Esophagus muscularis mucosa (tissue), 4 donors: Measurements from ENCODE around the gene PPFIA4. TPM values are rescaled to one million over a fixed set of nuclear protein-coding genes. Genes with fewer than 3 reads are reported as not detected.

ENCODE experiments used
- DNase-seq: peaks from one replicate; pipeline ENCODE4 v3.0.0-alpha.2; 2017; ENCODE audit errors: extremely low spot score
- H3K27ac ChIP-seq, 4 donors: fragments of 200-600 bp; sonication (generic); replicated peaks in 1 of 4; 1 replicate in 3 of 4; 2 replicates in 1 of 4; pipeline ENCODE4 v1.5.1; 2016 to 2019; ENCODE audit warnings: mild to moderate bottlenecking in 1 of 4
- H3K27me3 ChIP-seq, 4 donors: fragments of 200-600 bp; sonication (generic); one replicate each; pipeline versions ENCODE4 v1.5.1 to v1.6.0; 2016 to 2019
- H3K36me3 ChIP-seq, 4 donors: fragments of 200-600 bp; sonication (generic); one replicate each; pipeline ENCODE4 v1.5.1; 2016 to 2019
- H3K4me1 ChIP-seq, 4 donors: fragments of 200-600 bp; sonication (generic); one replicate each; pipeline ENCODE4 v1.5.1; 2016 to 2019
- H3K4me3 ChIP-seq, 4 donors: fragments of 200-600 bp; sonication (generic); 1 replicate in 2 of 4; 2 replicates in 2 of 4; pipeline ENCODE4 v1.5.1; 2016 to 2019; ENCODE audit warnings: mild to moderate bottlenecking in 4 of 4, moderate library complexity in 1 of 4
- H3K9me3 ChIP-seq, 4 donors: fragments of 200-600 bp; sonication (generic); 1 replicate in 3 of 4; 2 replicates in 1 of 4; pipeline ENCODE4 v1.5.1; 2016 to 2019
- CTCF ChIP-seq, 3 experiments: fragments of 200-600 bp in 2 of 3; fragments of 450-650 bp in 1 of 3; sonication (generic) in 2 of 3; IDR thresholded peaks; one replicate each; pipeline ENCODE4 v1.5.1; 2017 to 2019; ENCODE audit warnings: antibody characterized with exemption in 3 of 3, mild to moderate bottlenecking in 2 of 3, moderate library complexity in 1 of 3
- EP300 ChIP-seq: sonication (generic); formaldehyde crosslinking; IDR thresholded peaks from one replicate; pipeline ENCODE4 v1.6.1; 2017; ENCODE audit warnings: antibody characterized with exemption
- POLR2A ChIP-seq: fragments of 450-650 bp; IDR thresholded peaks from one replicate; pipeline ENCODE4 v1.6.1; 2017; ENCODE audit warnings: antibody characterized with exemption, moderate library complexity, mild to moderate bottlenecking, low read depth
- POLR2AphosphoS5 ChIP-seq, 2 donors: sonication (generic); formaldehyde crosslinking; IDR thresholded peaks; one replicate each; pipeline ENCODE4 v1.6.1; 2017; ENCODE audit warnings: antibody characterized with exemption in 2 of 2
- WGBS: methylation state at CpG from one replicate; pipeline ENCODE4 v1.1.5; 2018; 5-methylcytosine and 5-hydroxymethylcytosine counted together
- intact Hi-C: fragments of 100-400 bp; cut with DNase I; formaldehyde crosslinking; loops from one replicate; pipeline ENCODE4 v1.15.1; 2023
- total RNA-seq, 4 donors: library from RNA; depleted of rRNA; stranded (reverse); fragments of >200 nt; gene quantifications; one replicate each; pipeline versions ENCODE4 v1.1.0 to v1.2.1, GENCODE V29; 2016

PPFIA4 gene
- total RNA-seq, 4 donors from 2014 or later: 0.42 to 1.6 (median 1.1) TPM

GRCh38 chr1:203036135-203036534 is 9.8 kb downstream of the PPFIA4 start:
- Histone ChIP-seq H3K4me3 (no peak overlapping the region), H3K9me3 (no peaks in the 10 kb centered on the region), H3K27ac (no peak overlapping the region), H3K36me3 (no peaks in the 10 kb centered on the region), H3K4me1 (peaks cover 21 to 47% (median 27%) of the 10 kb centered on the region in 4 donors), H3K27me3 (no peaks in the 10 kb centered on the region)
- DNase-seq: no peak
- TF ChIP-seq POLR2AphosphoS5 (IDR thresholded peaks at IDR 0.05): no peak
- WGBS: 58% methylated on average over 4 of the region's 4 CpGs
- intact Hi-C loops: loop anchor here (5.0 kb wide), 1 partner anchor 91 kb away; the partner anchor contains the start of gene ADORA1

DNA sequence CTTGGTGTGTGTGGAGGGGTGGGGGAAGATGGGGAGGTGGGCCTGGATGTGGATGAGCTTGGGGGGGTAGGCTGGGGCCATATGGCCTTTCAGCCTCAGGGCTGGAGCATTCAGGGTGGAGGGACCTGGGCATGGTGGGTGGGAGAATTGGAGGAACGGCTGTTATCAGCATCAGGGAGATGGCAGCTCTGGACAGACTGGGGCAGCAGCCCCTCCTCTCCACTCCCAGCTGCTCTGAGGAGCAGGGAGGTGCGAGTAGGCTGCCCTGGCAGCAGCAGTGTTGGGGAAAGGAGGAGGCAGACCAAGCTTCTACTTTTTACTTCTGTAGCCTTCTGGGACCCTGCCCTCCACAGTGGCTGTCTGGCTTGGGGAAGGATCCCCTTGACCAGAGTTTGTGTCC is 10.2 kb downstream of the PPFIA4 start:
- TF ChIP-seq EP300 (no peak), POLR2A (no peak), CTCF (IDR thresholded peaks at IDR 0.05) (no peak), POLR2AphosphoS5 (IDR thresholded peaks at IDR 0.05) (no peak)
- Histone ChIP-seq H3K9me3 (no peaks in the 10 kb centered on the region), H3K4me3 (no peak overlapping the region), H3K27ac (no peak overlapping the region), H3K4me1 (peaks cover 21 to 47% (median 27%) of the 10 kb centered on the region in 4 donors), H3K27me3 (no peaks in the 10 kb centered on the region), H3K36me3 (no peaks in the 10 kb centered on the region)
- WGBS: 69% methylated on average over 2 of the region's 2 CpGs
- DNase-seq: no peak
- intact Hi-C loops: loop anchor here (5.0 kb wide), 1 partner anchor 91 kb away; the partner anchor contains the start of gene ADORA1

DNA sequence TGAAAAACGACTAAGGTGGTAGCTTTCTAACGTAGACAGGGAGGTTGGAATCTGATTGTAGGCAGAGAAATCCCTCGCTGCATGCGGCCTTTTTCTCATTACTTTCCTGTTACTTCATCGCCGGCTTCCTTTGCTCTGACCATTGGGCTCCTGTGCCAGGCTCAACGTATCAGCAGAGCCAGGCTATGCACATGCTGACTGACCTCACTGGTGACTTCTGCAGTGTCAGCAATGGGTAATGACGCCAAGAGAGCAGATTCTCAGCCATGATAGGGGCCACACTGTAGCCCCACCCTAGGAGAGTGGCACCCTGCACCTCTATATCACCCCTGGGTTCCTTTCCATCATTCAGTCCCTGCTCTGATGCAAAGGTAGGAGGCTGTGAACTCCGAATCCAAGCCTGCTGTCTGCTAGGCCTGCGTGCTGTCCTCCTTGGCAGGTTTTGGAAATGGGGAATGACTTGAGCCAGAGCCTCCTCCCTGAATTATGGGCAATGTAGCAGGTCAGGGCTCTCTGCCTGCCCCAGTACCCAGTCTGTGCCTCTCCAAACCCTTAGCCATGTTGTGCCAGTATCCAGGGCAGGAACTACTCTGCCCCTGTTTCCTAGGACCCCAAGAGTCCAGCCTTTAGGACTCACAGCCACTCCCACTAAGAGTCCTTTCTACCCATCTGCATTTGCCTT is 11.4 kb downstream of the PPFIA4 start:
- Histone ChIP-seq H3K4me3 (no peak overlapping the region), H3K9me3 (no peaks in the 10 kb centered on the region), H3K27me3 (no peaks in the 10 kb centered on the region), H3K27ac (peak overlapping the region; percentile 47 to 76 (median 68)), H3K36me3 (no peaks in the 10 kb centered on the region), H3K4me1 (peaks cover 21 to 47% (median 27%) of the 10 kb centered on the region in 4 donors)
- 76% methylated on average over 10 of the region's 10 CpGs for WGBS
- no peak for DNase-seq
- intact Hi-C loops: loop anchor here (5.0 kb wide), 1 partner anchor 90 kb away; the partner anchor contains the start of gene ADORA1
- no peak for TF ChIP-seq POLR2A
- TF ChIP-seq EP300: no peak
- no peak for TF ChIP-seq CTCF (IDR thresholded peaks at IDR 0.05)
- TF ChIP-seq POLR2AphosphoS5 (IDR thresholded peaks at IDR 0.05): no peak

GRCh38 chr1:203038217-203038741 is 12.0 kb downstream of the PPFIA4 start:
- Histone ChIP-seq H3K27ac (peak overlapping the region; percentile 47 to 76 (median 68)), H3K27me3 (no peaks in the 10 kb centered on the region), H3K9me3 (no peaks in the 10 kb centered on the region), H3K36me3 (no peaks in the 10 kb centered on the region), H3K4me3 (no peak overlapping the region), H3K4me1 (peaks cover 21 to 47% (median 27%) of the 10 kb centered on the region in 4 donors)
- intact Hi-C loops: loop anchor here (5.0 kb wide), 1 partner anchor 89 kb away; the partner anchor contains the start of gene ADORA1
- WGBS: 33% methylated on average over 8 of the region's 9 CpGs
- no peak for DNase-seq
- peak; percentile 49 to 64 for TF ChIP-seq POLR2AphosphoS5 (IDR thresholded peaks at IDR 0.05)
- no peak for TF ChIP-seq POLR2A
- TF ChIP-seq CTCF (IDR thresholded peaks at IDR 0.05): no peak
- no peak for TF ChIP-seq EP300

DNA sequence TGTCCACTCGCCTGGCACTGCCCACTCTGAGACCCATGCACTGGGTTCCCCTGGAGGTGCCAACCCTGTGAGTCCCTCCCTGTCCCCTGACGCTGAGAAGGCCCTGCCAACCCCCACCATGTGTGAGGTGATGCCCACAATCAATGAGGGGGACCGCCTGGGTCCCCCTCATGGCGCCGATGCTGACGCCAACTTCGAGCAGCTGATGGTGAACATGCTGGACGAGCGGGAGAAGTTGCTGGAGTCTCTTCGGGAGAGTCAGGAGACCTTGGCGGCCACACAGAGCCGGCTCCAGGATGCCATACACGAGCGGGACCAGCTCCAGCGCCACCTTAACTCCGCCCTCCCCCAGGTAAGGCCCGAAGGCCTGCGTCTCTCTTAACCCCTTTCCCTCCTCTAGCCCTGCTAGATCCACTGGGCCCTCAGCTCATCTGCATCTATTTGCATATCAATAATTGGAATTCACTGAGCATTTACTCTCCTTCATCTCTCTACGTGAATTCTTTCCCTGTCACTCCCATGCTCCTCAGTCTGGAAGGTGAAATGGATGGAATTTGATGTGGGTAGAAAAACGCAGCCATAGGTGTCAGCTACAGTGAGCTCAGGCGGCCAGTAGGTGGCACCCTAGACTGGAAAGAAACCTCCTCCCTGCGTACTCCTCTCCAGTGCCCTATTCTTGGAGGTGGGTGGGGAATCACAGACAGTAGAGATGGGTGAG is 12.8 kb downstream of the PPFIA4 start:
- intact Hi-C loops: loop anchor here (1.0 to 5.0 kb wide), 3 partner anchors 88 to 178 kb away; partner anchors contain the start of gene ADORA1
- no peaks in the 10 kb centered on the region for H3K27me3 ChIP-seq
- H3K27ac ChIP-seq: peak overlapping the region; percentile 12 to 76 (median 68)
- no peaks in the 10 kb centered on the region for H3K9me3 ChIP-seq
- H3K36me3 ChIP-seq: no peaks in the 10 kb centered on the region
- no peak for TF ChIP-seq POLR2A
- peak; percentile 88 to 95 (median 94) for TF ChIP-seq CTCF (IDR thresholded peaks at IDR 0.05)
- DNase-seq: no peak
- H3K4me3 ChIP-seq: no peak overlapping the region
- H3K4me1 ChIP-seq: peaks cover 21 to 47% (median 27%) of the 10 kb centered on the region in 4 donors
- WGBS: 62% methylated on average over 21 of the region's 22 CpGs
